Keratinocyte (primary cell): ENCODE measurements around the gene DST. TPM values are rescaled to one million over a fixed set of nuclear protein-coding genes. Genes with fewer than 3 reads are reported as not detected.

ENCODE experiments used
- DNase-seq: peaks from one replicate; pipeline ENCODE4 v3.0.0-alpha.2; 2011; ENCODE audit warnings: low read depth, missing footprints, low spot score
- FAIRE-seq: peaks from 2 replicates; lab custom pipeline; 2011; peaks lifted over from hg19 to GRCh38; lab: Jason Lieb, UNC
- H2AFZ ChIP-seq: 2 replicates; pipeline ENCODE4 v1.6.0; 2012; ENCODE audit warnings: low read length, control low read depth, inconsistent platforms; ENCODE audit not compliant: control insufficient read depth
- H3K27ac ChIP-seq: 2 replicates; pipeline ENCODE4 v1.5.1; 2011; ENCODE audit warnings: low read length; ENCODE audit not compliant: control insufficient read depth, insufficient read depth
- H3K27me3 ChIP-seq: 3 replicates; pipeline ENCODE4 v1.6.0; 2011; ENCODE audit warnings: low read length; ENCODE audit not compliant: control insufficient read depth, insufficient read depth; ENCODE audit errors: extremely low read depth
- H3K36me3 ChIP-seq, 2 experiments: 2 replicates in 1 of 2; 3 replicates in 1 of 2; pipeline ENCODE4 v1.5.1; 2011; ENCODE audit warnings: low read length in 2 of 2, mild to moderate bottlenecking in 1 of 2; ENCODE audit not compliant: control insufficient read depth in 2 of 2, insufficient read depth in 2 of 2; ENCODE audit errors: extremely low read depth in 1 of 2
- H3K4me1 ChIP-seq: 3 replicates; pipeline ENCODE4 v1.5.1; 2011; ENCODE audit warnings: low read length; ENCODE audit not compliant: control insufficient read depth, insufficient read depth; ENCODE audit errors: extremely low read depth
- H3K4me2 ChIP-seq: 3 replicates; pipeline ENCODE4 v1.6.0; 2011; ENCODE audit warnings: low read depth, low read length; ENCODE audit not compliant: control insufficient read depth, insufficient read depth; ENCODE audit errors: extremely low read depth
- H3K4me3 ChIP-seq, 3 experiments: fragments of 200-600 bp in 1 of 3; sonication (generic) in 1 of 3; 2 replicates in 2 of 3; 3 replicates in 1 of 3; pipeline ENCODE4 v1.5.1; 2011 to 2016; ENCODE audit warnings: low read length in 3 of 3, mild to moderate bottlenecking in 3 of 3, control low read depth in 2 of 3, inconsistent platforms in 1 of 3, low read depth in 1 of 3, mixed read lengths in 1 of 3, mixed run types in 1 of 3, moderate library complexity in 1 of 3; ENCODE audit not compliant: control insufficient read depth in 2 of 3, insufficient read depth in 2 of 3; ENCODE audit errors: extremely low read depth in 1 of 3
- H3K79me2 ChIP-seq: 2 replicates; pipeline ENCODE4 v1.6.0; 2012; ENCODE audit warnings: low read length; ENCODE audit not compliant: control insufficient read depth, insufficient read depth
- H3K9ac ChIP-seq: 3 replicates; pipeline ENCODE4 v1.6.0; 2011; ENCODE audit warnings: low read length; ENCODE audit not compliant: control insufficient read depth, insufficient read depth; ENCODE audit errors: extremely low read depth
- H3K9me1 ChIP-seq: 3 replicates; pipeline ENCODE4 v1.6.0; 2011; ENCODE audit warnings: low read length; ENCODE audit not compliant: control insufficient read depth, insufficient read depth; ENCODE audit errors: extremely low read depth
- H3K9me3 ChIP-seq: 2 replicates; pipeline ENCODE4 v1.5.1; 2012; ENCODE audit warnings: low read depth, low read length; ENCODE audit not compliant: control insufficient read depth
- H4K20me1 ChIP-seq: 3 replicates; pipeline ENCODE4 v1.6.0; 2011; ENCODE audit warnings: low read length; ENCODE audit not compliant: control insufficient read depth, insufficient read depth; ENCODE audit errors: extremely low read depth
- EZH2 ChIP-seq: IDR thresholded peaks from one replicate; pipeline ENCODE4 v1.6.1; 2012; ENCODE audit warnings: inconsistent platforms, mild to moderate bottlenecking, low read length, moderate library complexity
- dilution Hi-C: fragments of 300-500 bp; cut with MboI; formaldehyde crosslinking; loops from one replicate; pipeline ENCODE4 v1.7.0; 2020; ENCODE audit warnings: low sequenced_read_pairs; ENCODE audit not compliant: extremely low pct_ligation_motif_present
- polyA plus RNA-seq, 5 experiments: library from polyadenylated mRNA; depleted of rRNA in 3 of 5; stranded (reverse) in 3 of 5; stranded (forward) in 1 of 5; unstranded in 1 of 5; fragments of >200 nt; gene quantifications; 1 replicate in 1 of 5; 2 replicates in 3 of 5; 3 replicates in 1 of 5; pipeline versions ENCODE4 v1.2.1 to v1.2.3, GENCODE V29; 2011 to 2012; ENCODE audit warnings: missing spikeins in 2 of 5, low read depth in 1 of 5, low replicate concordance in 1 of 5
- TF ChIP-seq, protein P1 (sequence below), 3 experiments: IDR thresholded peaks in 1 of 3; conservative IDR thresholded peaks in 1 of 3; optimal IDR thresholded peaks in 1 of 3; 2 replicates in 2 of 3; 3 replicates in 1 of 3; pipeline versions ENCODE3 to v1.5.1; 2011; ENCODE audit warnings: low read length in 3 of 3, mild to moderate bottlenecking in 3 of 3, moderate library complexity in 2 of 3, control low read depth in 1 of 3, inconsistent platforms in 1 of 3; ENCODE audit not compliant: insufficient read depth in 2 of 3; ENCODE audit errors: extremely low read depth in 1 of 3

Gene DST
- polyA plus RNA-seq, 1 donor (not counting 4 experiments of a cell fraction or from before 2014, with no cell fraction given), result 455 TPM

DNA sequence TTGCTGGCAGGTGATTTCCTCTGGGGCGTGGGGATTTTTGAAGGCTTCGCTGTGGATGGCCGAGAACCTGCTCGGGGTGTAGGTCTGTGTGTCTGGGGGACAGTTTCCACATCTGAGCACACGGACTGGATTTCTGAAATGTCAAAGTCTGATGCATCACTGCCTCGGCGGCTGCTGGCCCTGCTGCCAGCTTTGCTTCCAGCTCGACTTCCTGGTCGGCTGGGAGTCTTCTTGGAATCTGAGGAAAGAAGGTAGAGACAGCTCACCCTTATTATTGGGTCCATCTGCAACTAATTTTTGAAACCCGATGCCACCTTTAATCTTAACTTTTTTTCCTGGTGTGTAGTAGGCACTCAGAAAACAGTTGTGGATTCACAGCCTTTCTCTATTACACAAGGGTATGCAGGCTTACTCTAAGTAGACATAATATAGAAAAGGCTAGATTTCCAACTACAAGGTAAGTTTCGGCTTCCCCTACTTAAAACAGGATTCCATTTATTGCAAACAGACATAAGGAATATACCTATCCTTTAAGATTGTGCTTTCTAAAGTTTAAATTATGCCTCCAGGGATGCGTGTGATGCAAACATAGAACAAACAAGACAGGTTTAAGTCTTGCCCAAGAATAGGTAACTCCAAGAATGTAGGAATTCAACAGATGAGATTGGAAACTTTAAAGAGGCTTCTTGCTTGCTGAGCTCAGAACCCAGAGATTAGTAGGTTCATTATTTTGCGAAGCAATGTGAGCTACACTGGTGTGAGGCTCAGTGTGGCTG lies 183.5 kb downstream of the DST start:
- H3K27ac ChIP-seq, result no peak overlapping the region
- no peaks in the 10 kb centered on the region for H3K79me2 ChIP-seq
- dilution Hi-C loops, result loop anchor here (25.0 kb wide), 1 partner anchor 97 kb away; no protein-coding TSS in a partner anchor
- no peak for TF ChIP-seq EZH2
- TF ChIP-seq, protein P1, sequence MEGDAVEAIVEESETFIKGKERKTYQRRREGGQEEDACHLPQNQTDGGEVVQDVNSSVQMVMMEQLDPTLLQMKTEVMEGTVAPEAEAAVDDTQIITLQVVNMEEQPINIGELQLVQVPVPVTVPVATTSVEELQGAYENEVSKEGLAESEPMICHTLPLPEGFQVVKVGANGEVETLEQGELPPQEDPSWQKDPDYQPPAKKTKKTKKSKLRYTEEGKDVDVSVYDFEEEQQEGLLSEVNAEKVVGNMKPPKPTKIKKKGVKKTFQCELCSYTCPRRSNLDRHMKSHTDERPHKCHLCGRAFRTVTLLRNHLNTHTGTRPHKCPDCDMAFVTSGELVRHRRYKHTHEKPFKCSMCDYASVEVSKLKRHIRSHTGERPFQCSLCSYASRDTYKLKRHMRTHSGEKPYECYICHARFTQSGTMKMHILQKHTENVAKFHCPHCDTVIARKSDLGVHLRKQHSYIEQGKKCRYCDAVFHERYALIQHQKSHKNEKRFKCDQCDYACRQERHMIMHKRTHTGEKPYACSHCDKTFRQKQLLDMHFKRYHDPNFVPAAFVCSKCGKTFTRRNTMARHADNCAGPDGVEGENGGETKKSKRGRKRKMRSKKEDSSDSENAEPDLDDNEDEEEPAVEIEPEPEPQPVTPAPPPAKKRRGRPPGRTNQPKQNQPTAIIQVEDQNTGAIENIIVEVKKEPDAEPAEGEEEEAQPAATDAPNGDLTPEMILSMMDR (optimal IDR thresholded peaks at IDR 0.05 in 1 of 3, IDR thresholded peaks at IDR 0.05 in 1 of 3, conservative IDR thresholded peaks at IDR 0.05 in 1 of 3; ENCODE audit: extremely low read depth in 1 of 3, insufficient read depth in 2 of 3, low read length in 3 of 3), result no peak
- H3K9me3 ChIP-seq, result no peaks in the 10 kb centered on the region
- H2AFZ ChIP-seq, result no peak overlapping the region
- no peaks in the 10 kb centered on the region for H3K4me1 ChIP-seq
- no peak overlapping the region for H3K4me3 ChIP-seq
- H3K9ac ChIP-seq, result no peak overlapping the region
- no peaks in the 10 kb centered on the region for H3K9me1 ChIP-seq
- no peak overlapping the region for H3K4me2 ChIP-seq
- FAIRE-seq (no peak), DNase-seq (no peak)
- no peaks in the 10 kb centered on the region for H3K27me3 ChIP-seq
- H3K36me3 ChIP-seq, result peaks cover 10 to 22% of the 10 kb centered on the region in 2 experiments
- no peaks in the 10 kb centered on the region for H4K20me1 ChIP-seq

DNA sequence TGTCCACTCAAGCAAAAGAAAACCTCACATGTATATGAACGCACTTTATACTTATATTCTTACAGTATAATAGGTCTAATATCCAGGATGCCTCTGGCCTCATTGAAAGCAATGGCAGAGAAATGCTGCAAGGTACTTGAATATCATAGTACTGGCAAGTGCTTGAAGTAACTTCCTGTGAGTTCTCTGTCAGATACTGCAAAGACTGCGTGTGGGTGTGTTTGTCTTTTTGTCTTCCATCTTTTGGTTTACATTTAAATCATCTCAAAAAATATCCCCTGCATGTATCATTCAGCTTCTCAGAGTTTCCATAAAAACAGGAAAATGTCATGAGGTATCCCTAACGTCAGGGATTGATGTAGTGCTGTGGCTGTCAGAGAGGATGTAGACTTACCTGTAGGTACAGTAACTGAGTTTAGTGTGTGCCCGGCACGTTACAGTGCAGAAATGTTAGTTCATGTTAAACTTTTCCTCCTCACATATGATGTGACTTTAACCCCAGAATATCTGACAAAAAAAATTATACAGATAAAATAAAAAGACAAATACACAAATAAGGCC lies 184.3 kb downstream of the DST start:
- Histone ChIP-seq H3K9me1 (no peaks in the 10 kb centered on the region), H3K27ac (no peak overlapping the region), H2AFZ (no peak overlapping the region), H3K9me3 (no peaks in the 10 kb centered on the region), H3K27me3 (no peaks in the 10 kb centered on the region), H3K4me2 (no peak overlapping the region), H3K9ac (no peak overlapping the region), H3K79me2 (no peaks in the 10 kb centered on the region), H4K20me1 (no peaks in the 10 kb centered on the region), H3K4me3 (no peak overlapping the region), H3K4me1 (no peaks in the 10 kb centered on the region), H3K36me3 (peaks cover 9 to 14% of the 10 kb centered on the region in 2 experiments)
- dilution Hi-C loops, result loop anchor here (25.0 kb wide), 1 partner anchor 96 kb away; no protein-coding TSS in a partner anchor
- no peak for FAIRE-seq
- DNase-seq, result no peak
- TF ChIP-seq, protein P1 (optimal IDR thresholded peaks at IDR 0.05 in 1 of 3, IDR thresholded peaks at IDR 0.05 in 1 of 3, conservative IDR thresholded peaks at IDR 0.05 in 1 of 3; ENCODE audit: extremely low read depth in 1 of 3, insufficient read depth in 2 of 3, low read length in 3 of 3), result no peak
- no peak for TF ChIP-seq EZH2
